SK-N-SH treated with all-trans-retinoic acid at 6 μM for 48 hours (cell line): Measurements from ENCODE around the gene DENND1A.

ENCODE experiments used
- ARNTL ChIP-seq: fragments of 450-650 bp; formaldehyde crosslinking; IDR thresholded peaks from 2 replicates; pipeline ENCODE4 v1.5.0; 2020; ENCODE audit warnings: low read depth, mild to moderate bottlenecking, moderate library complexity, borderline replicate concordance
- BACH2 ChIP-seq: fragments of 250-450 bp; sonication (Bioruptor Pico); IDR thresholded peaks from 2 replicates; pipeline ENCODE4 v1.9.0; 2021; ENCODE audit warnings: mild to moderate bottlenecking, borderline replicate concordance
- CREB5 ChIP-seq: fragments of 250-450 bp; sonication (Bioruptor Pico); IDR thresholded peaks from 2 replicates; pipeline ENCODE4 v1.5.1; 2020; ENCODE audit warnings: low read depth, mild to moderate bottlenecking, moderate library complexity
- GLIS3 ChIP-seq: fragments of 250-450 bp; sonication (Bioruptor Pico); IDR thresholded peaks from 2 replicates; pipeline ENCODE4 v1.5.0; 2020; ENCODE audit warnings: mild to moderate bottlenecking, moderate library complexity
- ISL1 ChIP-seq: fragments of 250-450 bp; sonication (Bioruptor Pico); IDR thresholded peaks from 2 replicates; pipeline ENCODE4 v2.1.2; 2022; ENCODE audit warnings: mild to moderate bottlenecking, moderate library complexity
- PATZ1 ChIP-seq: fragments of 250-450 bp; sonication (Bioruptor Pico); IDR thresholded peaks from 2 replicates; pipeline ENCODE4 v1.8.0; 2020; ENCODE audit warnings: mild to moderate bottlenecking, moderate library complexity, borderline replicate concordance
- RARB ChIP-seq: fragments of 250-450 bp; sonication (Bioruptor Pico); IDR thresholded peaks from 2 replicates; pipeline ENCODE4 v1.8.0; 2021; ENCODE audit warnings: mild to moderate bottlenecking, moderate library complexity
- SNAI2 ChIP-seq: fragments of 250-450 bp; sonication (Bioruptor Pico); IDR thresholded peaks from 2 replicates; pipeline ENCODE4 v1.5.0; 2020; ENCODE audit warnings: mild to moderate bottlenecking, moderate library complexity
- TOX ChIP-seq: fragments of 250-450 bp; sonication (Bioruptor Pico); IDR thresholded peaks from 2 replicates; pipeline ENCODE4 v1.8.0; 2021; ENCODE audit warnings: mild to moderate bottlenecking, moderate library complexity, borderline replicate concordance
- ZFP3 ChIP-seq: fragments of 250-450 bp; sonication (Bioruptor Pico); IDR thresholded peaks from 2 replicates; pipeline ENCODE4 v1.5.0; 2020; ENCODE audit warnings: mild to moderate bottlenecking, moderate library complexity
- ZFP30 ChIP-seq: fragments of 450-650 bp; formaldehyde crosslinking; IDR thresholded peaks from 2 replicates; pipeline ENCODE4 v1.5.0; 2022; ENCODE audit warnings: mild to moderate bottlenecking, moderate library complexity
- ZNF70 ChIP-seq: fragments of 450-650 bp; formaldehyde crosslinking; IDR thresholded peaks from 2 replicates; pipeline ENCODE4 v1.5.0; 2020; ENCODE audit warnings: mild to moderate bottlenecking, moderate library complexity

GRCh38 chr9:123350590-123351310, 579.2 kb downstream of the DENND1A start:
- no peak for TF ChIP-seq ISL1 (CRISPR knock-in tag)
- no peak for TF ChIP-seq ZFP30 (CRISPR knock-in tag)
- TF ChIP-seq ZNF70 (CRISPR knock-in tag) = no peak
- no peak for TF ChIP-seq GLIS3
- no peak for TF ChIP-seq SNAI2
- TF ChIP-seq ZFP3 = no peak
- no peak for TF ChIP-seq CREB5 (CRISPR knock-in tag)
- TF ChIP-seq TOX (CRISPR knock-in tag) = no peak
- no peak for TF ChIP-seq BACH2 (CRISPR knock-in tag)
- no peak for TF ChIP-seq ARNTL
- TF ChIP-seq RARB (CRISPR knock-in tag) = no peak
- TF ChIP-seq PATZ1 (CRISPR knock-in tag) = no peak
